Esophagus muscularis mucosa (tissue), 4 donors: ENCODE measurements around the gene SIDT2. TPM values are rescaled to one million over a fixed set of nuclear protein-coding genes. Genes with fewer than 3 reads are reported as not detected.
"Not testable (repeated sequence)": the region's sequence is repeated elsewhere in the genome, so short reads cannot be mapped to it uniquely, and the experiment has no call there.

Experiments
- DNase-seq: peaks from one replicate; pipeline ENCODE4 v3.0.0-alpha.2; 2017; ENCODE audit errors: extremely low spot score
- H3K27ac ChIP-seq, 4 donors: fragments of 200-600 bp; sonication (generic); replicated peaks in 1 of 4; 1 replicate in 3 of 4; 2 replicates in 1 of 4; pipeline ENCODE4 v1.5.1; 2016 to 2019; ENCODE audit warnings: mild to moderate bottlenecking in 1 of 4
- H3K27me3 ChIP-seq, 4 donors: fragments of 200-600 bp; sonication (generic); one replicate each; pipeline versions ENCODE4 v1.5.1 to v1.6.0; 2016 to 2019
- H3K36me3 ChIP-seq, 4 donors: fragments of 200-600 bp; sonication (generic); one replicate each; pipeline ENCODE4 v1.5.1; 2016 to 2019
- H3K4me1 ChIP-seq, 4 donors: fragments of 200-600 bp; sonication (generic); one replicate each; pipeline ENCODE4 v1.5.1; 2016 to 2019
- H3K4me3 ChIP-seq, 4 donors: fragments of 200-600 bp; sonication (generic); 1 replicate in 2 of 4; 2 replicates in 2 of 4; pipeline ENCODE4 v1.5.1; 2016 to 2019; ENCODE audit warnings: mild to moderate bottlenecking in 4 of 4, moderate library complexity in 1 of 4
- H3K9me3 ChIP-seq, 4 donors: fragments of 200-600 bp; sonication (generic); 1 replicate in 3 of 4; 2 replicates in 1 of 4; pipeline ENCODE4 v1.5.1; 2016 to 2019
- CTCF ChIP-seq, 3 experiments: fragments of 200-600 bp in 2 of 3; fragments of 450-650 bp in 1 of 3; sonication (generic) in 2 of 3; IDR thresholded peaks; one replicate each; pipeline ENCODE4 v1.5.1; 2017 to 2019; ENCODE audit warnings: antibody characterized with exemption in 3 of 3, mild to moderate bottlenecking in 2 of 3, moderate library complexity in 1 of 3
- EP300 ChIP-seq: sonication (generic); formaldehyde crosslinking; IDR thresholded peaks from one replicate; pipeline ENCODE4 v1.6.1; 2017; ENCODE audit warnings: antibody characterized with exemption
- POLR2A ChIP-seq: fragments of 450-650 bp; IDR thresholded peaks from one replicate; pipeline ENCODE4 v1.6.1; 2017; ENCODE audit warnings: antibody characterized with exemption, moderate library complexity, mild to moderate bottlenecking, low read depth
- POLR2AphosphoS5 ChIP-seq, 2 donors: sonication (generic); formaldehyde crosslinking; IDR thresholded peaks; one replicate each; pipeline ENCODE4 v1.6.1; 2017; ENCODE audit warnings: antibody characterized with exemption in 2 of 2
- WGBS: methylation state at CpG from one replicate; pipeline ENCODE4 v1.1.5; 2018; 5-methylcytosine and 5-hydroxymethylcytosine counted together
- intact Hi-C: fragments of 100-400 bp; cut with DNase I; formaldehyde crosslinking; loops from one replicate; pipeline ENCODE4 v1.15.1; 2023
- total RNA-seq, 4 donors: library from RNA; depleted of rRNA; stranded (reverse); fragments of >200 nt; gene quantifications; one replicate each; pipeline versions ENCODE4 v1.1.0 to v1.2.1, GENCODE V29; 2016

Gene SIDT2
- total RNA-seq, 4 donors from 2014 or later = 26.5 to 34.1 (median 29.3) TPM

DNA sequence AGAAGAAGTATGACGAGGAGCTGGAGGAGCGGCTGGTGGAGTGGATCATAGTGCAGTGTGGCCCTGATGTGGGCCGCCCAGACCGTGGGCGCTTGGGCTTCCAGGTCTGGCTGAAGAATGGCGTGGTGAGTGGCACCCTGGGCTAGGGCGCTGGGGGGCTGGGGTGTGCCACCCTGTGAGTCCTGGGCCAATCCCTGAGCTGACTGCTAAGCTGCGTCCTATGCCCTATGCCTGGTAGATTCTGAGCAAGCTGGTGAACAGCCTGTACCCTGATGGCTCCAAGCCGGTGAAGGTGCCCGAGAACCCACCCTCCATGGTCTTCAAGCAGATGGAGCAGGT, 24.5 kb downstream of the SIDT2 start:
- H3K4me1 ChIP-seq = peaks cover 30 to 57% (median 43%) of the 10 kb centered on the region in 4 donors
- WGBS = 68% methylated on average over 7 of the region's 10 CpGs
- no peaks in the 10 kb centered on the region for H3K9me3 ChIP-seq
- peak overlapping the region; percentile 94 to 97 (median 96) for H3K27ac ChIP-seq
- DNase-seq = no peak
- intact Hi-C loops = no loop called here
- H3K4me3 ChIP-seq = peak overlapping the region; percentile 66 to 88 (median 78)
- H3K36me3 ChIP-seq = peaks cover 13 to 50% (median 34%) of the 10 kb centered on the region in 4 donors
- no peak for TF ChIP-seq EP300
- TF ChIP-seq CTCF (IDR thresholded peaks at IDR 0.05) = no peak
- no peak for TF ChIP-seq POLR2AphosphoS5 (IDR thresholded peaks at IDR 0.05)
- TF ChIP-seq POLR2A = no peak
- H3K27me3 ChIP-seq = no peaks in the 10 kb centered on the region

DNA sequence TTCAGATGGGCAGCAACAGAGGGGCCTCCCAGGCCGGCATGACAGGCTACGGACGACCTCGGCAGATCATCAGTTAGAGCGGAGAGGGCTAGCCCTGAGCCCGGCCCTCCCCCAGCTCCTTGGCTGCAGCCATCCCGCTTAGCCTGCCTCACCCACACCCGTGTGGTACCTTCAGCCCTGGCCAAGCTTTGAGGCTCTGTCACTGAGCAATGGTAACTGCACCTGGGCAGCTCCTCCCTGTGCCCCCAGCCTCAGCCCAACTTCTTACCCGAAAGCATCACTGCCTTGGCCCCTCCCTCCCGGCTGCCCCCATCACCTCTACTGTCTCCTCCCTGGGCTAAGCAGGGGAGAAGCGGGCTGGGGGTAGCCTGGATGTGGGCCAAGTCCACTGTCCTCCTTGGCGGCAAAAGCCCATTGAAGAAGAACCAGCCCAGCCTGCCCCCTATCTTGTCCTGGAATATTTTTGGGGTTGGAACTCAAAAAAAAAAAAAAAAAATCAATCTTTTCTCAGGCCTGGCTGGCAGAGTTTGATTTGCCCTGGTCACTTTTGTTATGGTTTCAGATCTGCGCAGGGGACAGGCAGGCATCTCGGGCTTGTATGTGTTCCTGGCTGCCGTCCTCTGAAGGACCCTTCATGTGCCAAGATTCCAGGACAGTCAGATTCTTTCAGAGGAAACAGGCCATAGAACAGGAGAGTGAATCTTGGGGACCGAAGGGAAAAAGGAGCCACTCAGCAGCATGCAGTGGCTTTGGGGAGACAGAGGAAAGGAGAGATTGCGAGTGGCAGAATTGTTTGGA, 25.9 kb downstream of the SIDT2 start:
- Histone ChIP-seq H3K36me3 (peaks cover 13 to 50% (median 34%) of the 10 kb centered on the region in 4 donors), H3K27me3 (no peaks in the 10 kb centered on the region)
- WGBS = 53% methylated on average over 9 of the region's 17 CpGs

DNA sequence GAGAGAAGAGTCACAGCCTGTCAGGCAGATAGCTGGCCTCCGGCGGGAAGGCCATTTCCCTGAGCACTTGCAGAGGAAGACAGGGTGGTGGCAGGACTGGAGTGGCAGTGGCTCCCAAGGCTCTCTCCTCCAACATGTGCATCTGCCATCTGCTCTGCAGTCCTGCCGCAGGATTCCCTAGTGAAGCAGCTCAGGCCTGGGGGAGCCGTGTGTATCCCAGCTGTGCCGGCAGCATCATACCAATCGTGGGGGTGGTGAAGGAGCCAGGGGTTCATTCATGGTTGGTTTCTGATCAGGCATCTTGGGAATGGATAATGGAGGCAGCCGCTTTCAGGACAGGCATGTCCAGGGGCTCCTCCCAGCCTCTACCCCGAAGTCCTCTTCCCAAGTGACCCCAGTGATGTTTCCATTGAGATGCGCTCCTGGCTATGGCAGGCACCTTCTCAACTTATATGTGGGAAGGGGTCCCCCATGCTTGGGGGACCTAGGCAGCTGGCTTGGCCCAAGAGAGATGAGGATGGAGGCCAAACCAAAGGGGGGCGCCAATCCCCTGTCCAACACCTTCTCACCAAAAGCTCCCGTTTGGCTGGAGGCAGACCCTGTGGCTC, 26.8 kb downstream of the SIDT2 start:
- WGBS = 58% methylated on average over 11 of the region's 11 CpGs

More for the DNA sequence above, 25.9 kb downstream of the SIDT2 start:
- TF ChIP-seq EP300 (no peak), POLR2AphosphoS5 (IDR thresholded peaks at IDR 0.05) (peak; percentile 22 to 79), POLR2A (no peak), CTCF (IDR thresholded peaks at IDR 0.05) (no peak)
- Histone ChIP-seq H3K9me3 (no peaks in the 10 kb centered on the region), H3K4me1 (peaks cover 17 to 46% (median 32%) of the 10 kb centered on the region in 4 donors), H3K27ac (peak overlapping the region; percentile 94 to 97 (median 96)), H3K4me3 (peak overlapping the region; percentile 66 to 88 (median 78))
- DNase-seq = no peak
- intact Hi-C loops = no loop called here

GRCh38 chr11:117206111-117206510, 27.6 kb downstream of the SIDT2 start:
- peak; percentile 27 to 84 for TF ChIP-seq POLR2AphosphoS5 (IDR thresholded peaks at IDR 0.05)
- H3K27me3 ChIP-seq, DNase-seq, intact Hi-C loops, H3K9me3 ChIP-seq, H3K4me3 ChIP-seq: not testable (repeated sequence)
- Histone ChIP-seq H3K27ac (peak overlapping the region; percentile 68 to 97 (median 95)), H3K36me3 (peaks cover 13 to 51% (median 38%) of the 10 kb centered on the region in 4 donors), H3K4me1 (peaks cover 17 to 50% (median 34%) of the 10 kb centered on the region in 4 donors)
- 80% methylated on average over 8 of the region's 8 CpGs for WGBS

More for the DNA sequence above, 26.8 kb downstream of the SIDT2 start:
- H3K27me3 ChIP-seq = no peaks in the 10 kb centered on the region
- intact Hi-C loops = no loop called here
- peaks cover 17 to 46% (median 30%) of the 10 kb centered on the region in 4 donors for H3K4me1 ChIP-seq
- TF ChIP-seq POLR2AphosphoS5 (IDR thresholded peaks at IDR 0.05) (peak; percentile 50 to 93), EP300 (no peak), CTCF (IDR thresholded peaks at IDR 0.05) (no peak), POLR2A (no peak)
- H3K36me3 ChIP-seq = peaks cover 13 to 50% (median 37%) of the 10 kb centered on the region in 4 donors
- no peak for DNase-seq
- no peaks in the 10 kb centered on the region for H3K9me3 ChIP-seq
- peak overlapping the region; percentile 94 to 97 (median 96) for H3K27ac ChIP-seq
- H3K4me3 ChIP-seq = peak overlapping the region; percentile 66 to 88 (median 78)

DNA sequence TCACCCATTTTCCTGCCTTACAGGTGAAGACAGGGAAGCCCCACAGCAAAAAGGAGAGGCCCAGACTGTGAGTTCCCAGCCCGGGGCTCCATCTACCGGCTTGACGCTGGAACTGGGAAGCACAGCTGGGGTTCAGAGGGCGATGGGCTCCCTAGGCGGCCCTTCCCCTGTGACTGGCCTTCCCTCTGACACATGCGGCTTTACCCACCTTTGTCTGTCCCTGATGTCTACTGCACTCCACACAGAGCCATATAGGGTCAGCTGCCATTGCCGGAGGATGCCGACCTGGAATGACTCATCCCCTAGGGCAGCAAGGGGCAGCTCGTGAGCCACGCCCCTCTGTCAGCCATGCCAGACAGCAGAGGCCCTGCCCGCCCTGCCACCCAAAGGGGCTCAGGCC, 28.3 kb downstream of the SIDT2 start:
- H3K9me3 ChIP-seq, intact Hi-C loops, H3K27me3 ChIP-seq, DNase-seq, H3K4me3 ChIP-seq: not testable (repeated sequence)
- H3K4me1 ChIP-seq = peaks cover 17 to 50% (median 39%) of the 10 kb centered on the region in 4 donors
- no CpG with 5 or more reads among the region's 11 CpGs for WGBS
- peak overlapping the region in 1 of 4 donors; percentile 77 for H3K27ac ChIP-seq
- TF ChIP-seq CTCF (IDR thresholded peaks at IDR 0.05) (peak in 1 of 3 experiments; percentile 10), POLR2AphosphoS5 (IDR thresholded peaks at IDR 0.05) (peak in 1 of 2 donors; percentile 67)
- peaks cover 13 to 51% (median 38%) of the 10 kb centered on the region in 4 donors for H3K36me3 ChIP-seq
